Stomach (tissue), 9 donors: ENCODE measurements around the gene MUC5B. TPM values are rescaled to one million over a fixed set of nuclear protein-coding genes. Genes with fewer than 3 reads are reported as not detected.

Source experiments
- DNase-seq, 2 donors: peaks; one replicate each; pipeline versions ENCODE4 v3.0.0 to v3.0.0-alpha.2; 2013 to 2019
- H3K27ac ChIP-seq, 5 donors: fragments of 200-600 bp in 4 of 5; sonication (generic) in 4 of 5; one replicate each; pipeline ENCODE4 v1.5.1; 2013 to 2019; ENCODE audit warnings: mild to moderate bottlenecking in 1 of 5, moderate library complexity in 1 of 5
- H3K27me3 ChIP-seq, 3 donors: fragments of 200-600 bp; sonication (generic); one replicate each; pipeline ENCODE4 v1.5.1; 2017 to 2019; ENCODE audit warnings: mixed run types in 1 of 3
- H3K36me3 ChIP-seq, 4 donors: fragments of 200-600 bp; sonication (generic); 1 replicate in 3 of 4; 2 replicates in 1 of 4; pipeline ENCODE4 v1.5.1; 2016 to 2019
- H3K4me1 ChIP-seq, 4 donors: fragments of 200-600 bp; sonication (generic); one replicate each; pipeline ENCODE4 v1.5.1; 2016 to 2019
- H3K4me3 ChIP-seq, 4 donors: fragments of 200-600 bp; sonication (generic) in 3 of 4; one replicate each; pipeline ENCODE4 v1.5.1; 2016 to 2019; ENCODE audit warnings: mild to moderate bottlenecking in 1 of 4
- H3K9me3 ChIP-seq, 4 donors: fragments of 200-600 bp; sonication (generic); one replicate each; pipeline ENCODE4 v1.5.1; 2016 to 2019
- EP300 ChIP-seq: sonication (generic); formaldehyde crosslinking; IDR thresholded peaks from one replicate; pipeline ENCODE4 v1.6.1; 2017; ENCODE audit warnings: antibody characterized with exemption
- POLR2A ChIP-seq, 4 donors: fragments of 450-650 bp; IDR thresholded peaks; one replicate each; pipeline ENCODE4 v1.6.1; 2016; ENCODE audit warnings: antibody characterized with exemption in 4 of 4, control low read depth in 2 of 4, mild to moderate bottlenecking in 1 of 4, moderate library complexity in 1 of 4
- POLR2AphosphoS5 ChIP-seq, 3 donors: sonication (generic); formaldehyde crosslinking; IDR thresholded peaks; one replicate each; pipeline ENCODE4 v1.6.1; 2016; ENCODE audit warnings: antibody characterized with exemption in 3 of 3
- WGBS, 5 donors: extraction: QIAGEN DNeasy Blood & Tissue Kit in 3 of 5; methylation state at CpG; one replicate each; pipeline versions ENCODE4 v1.1.5 to v1.1.7; 2013 to 2018; 5-methylcytosine and 5-hydroxymethylcytosine counted together
- intact Hi-C: fragments of 100-400 bp; cut with DNase I; formaldehyde crosslinking; loops from one replicate; pipeline ENCODE4 v1.15.1; 2023; ENCODE audit warnings: low total_unique reads
- polyA plus RNA-seq, 3 donors: library from polyadenylated mRNA; stranded (reverse); fragments of 200-250 nt; gene quantifications; one replicate each; pipeline ENCODE4 v1.2.3, GENCODE V29; 2013
- total RNA-seq, 5 donors: library from RNA; depleted of rRNA; stranded (reverse); fragments of >200 nt; gene quantifications; one replicate each; pipeline versions ENCODE4 v1.1.0 to v1.2.3, GENCODE V29; 2014 to 2016
- TF ChIP-seq, protein P1 (sequence below), 7 experiments: fragments of 450-650 bp in 4 of 7; fragments of 200-600 bp in 3 of 7; sonication (generic) in 3 of 7; IDR thresholded peaks; one replicate each; pipeline ENCODE4 v1.5.1; 2016 to 2019; ENCODE audit warnings: antibody characterized with exemption in 7 of 7, control low read depth in 2 of 7, mild to moderate bottlenecking in 1 of 7
- donor health status: healthy with polysubstance abuse.
- donor health status: Bipolar disorder and iron deficiency.
- donor health status: healthy.

MUC5B gene
- total and polyA plus RNA-seq, 8 donors: under 0.01 to 516 (median 6.6) TPM

DNA sequence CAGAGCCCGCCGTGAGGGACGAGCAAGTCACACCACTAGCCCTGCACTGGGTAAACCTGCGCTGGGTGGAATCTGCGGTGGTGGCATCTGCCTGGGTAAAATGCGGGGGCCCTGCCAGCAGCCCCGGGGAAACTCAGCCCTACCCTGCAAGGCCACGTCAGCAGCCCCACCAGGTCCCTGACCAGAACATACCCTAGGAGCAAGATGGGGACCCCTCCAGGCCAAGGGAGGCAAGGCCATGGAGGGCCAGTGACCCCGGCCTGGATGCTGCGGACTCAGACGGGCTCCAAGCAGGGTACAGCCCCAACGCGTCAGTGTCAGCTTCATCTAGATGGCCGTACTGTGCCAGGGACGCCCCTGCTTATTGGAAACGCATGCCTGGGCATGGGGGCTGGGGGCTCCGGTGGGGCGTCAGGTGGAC is 60.2 kb downstream of the MUC5B start:
- DNase-seq: no peak
- Histone ChIP-seq H3K27ac (no peak overlapping the region), H3K27me3 (no peaks in the 10 kb centered on the region), H3K9me3 (no peaks in the 10 kb centered on the region), H3K36me3 (peaks cover 61 to 95% (median 92%) of the 10 kb centered on the region in 4 donors), H3K4me3 (no peak overlapping the region), H3K4me1 (peaks cover 0 to 5% (median 0%) of the 10 kb centered on the region in 4 donors)
- TF ChIP-seq, protein P1, sequence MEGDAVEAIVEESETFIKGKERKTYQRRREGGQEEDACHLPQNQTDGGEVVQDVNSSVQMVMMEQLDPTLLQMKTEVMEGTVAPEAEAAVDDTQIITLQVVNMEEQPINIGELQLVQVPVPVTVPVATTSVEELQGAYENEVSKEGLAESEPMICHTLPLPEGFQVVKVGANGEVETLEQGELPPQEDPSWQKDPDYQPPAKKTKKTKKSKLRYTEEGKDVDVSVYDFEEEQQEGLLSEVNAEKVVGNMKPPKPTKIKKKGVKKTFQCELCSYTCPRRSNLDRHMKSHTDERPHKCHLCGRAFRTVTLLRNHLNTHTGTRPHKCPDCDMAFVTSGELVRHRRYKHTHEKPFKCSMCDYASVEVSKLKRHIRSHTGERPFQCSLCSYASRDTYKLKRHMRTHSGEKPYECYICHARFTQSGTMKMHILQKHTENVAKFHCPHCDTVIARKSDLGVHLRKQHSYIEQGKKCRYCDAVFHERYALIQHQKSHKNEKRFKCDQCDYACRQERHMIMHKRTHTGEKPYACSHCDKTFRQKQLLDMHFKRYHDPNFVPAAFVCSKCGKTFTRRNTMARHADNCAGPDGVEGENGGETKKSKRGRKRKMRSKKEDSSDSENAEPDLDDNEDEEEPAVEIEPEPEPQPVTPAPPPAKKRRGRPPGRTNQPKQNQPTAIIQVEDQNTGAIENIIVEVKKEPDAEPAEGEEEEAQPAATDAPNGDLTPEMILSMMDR (IDR thresholded peaks at IDR 0.05): no peak
- TF ChIP-seq POLR2AphosphoS5 (IDR thresholded peaks at IDR 0.05) (no peak), POLR2A (IDR thresholded peaks at IDR 0.05) (no peak), EP300 (no peak)
- intact Hi-C loops: no loop called here
- 89 to 95% (median 95%) methylated on average over 15 to 18 of the region's 18 CpGs for WGBS, 5 donors

DNA sequence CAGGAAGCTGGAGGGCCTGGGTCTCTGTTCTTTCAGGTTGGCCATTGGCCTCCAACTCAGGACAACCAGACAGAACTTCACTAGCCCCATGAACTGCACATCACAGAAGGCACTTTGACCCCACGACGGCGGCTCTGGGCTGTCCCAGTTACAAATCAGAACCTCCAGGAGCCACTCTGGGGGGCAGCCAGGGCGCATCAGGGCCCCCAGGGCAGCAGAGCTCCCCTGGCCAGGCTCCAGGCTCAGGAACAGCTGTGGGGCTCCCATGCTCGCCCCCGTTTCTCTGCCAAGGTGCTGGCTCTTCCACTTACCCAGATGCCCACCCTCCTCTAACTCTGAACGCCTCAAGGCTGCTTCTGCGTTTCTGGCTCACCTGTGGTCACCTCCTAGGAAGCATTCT is 61.0 kb downstream of the MUC5B start:
- 84 to 96% (median 88%) methylated on average over 8 of the region's 8 CpGs for WGBS, 5 donors
- no peak for TF ChIP-seq EP300
- TF ChIP-seq POLR2AphosphoS5 (IDR thresholded peaks at IDR 0.05): no peak
- TF ChIP-seq, protein P1 (IDR thresholded peaks at IDR 0.05): no peak
- TF ChIP-seq POLR2A (IDR thresholded peaks at IDR 0.05): no peak
- no peaks in the 10 kb centered on the region for H3K9me3 ChIP-seq
- H3K27ac ChIP-seq: no peak overlapping the region
- intact Hi-C loops: no loop called here
- H3K27me3 ChIP-seq: no peaks in the 10 kb centered on the region
- H3K4me3 ChIP-seq: no peak overlapping the region
- peaks cover 69 to 95% (median 93%) of the 10 kb centered on the region in 4 donors for H3K36me3 ChIP-seq
- peaks cover 0 to 5% (median 0%) of the 10 kb centered on the region in 4 donors for H3K4me1 ChIP-seq
- no peak for DNase-seq

DNA sequence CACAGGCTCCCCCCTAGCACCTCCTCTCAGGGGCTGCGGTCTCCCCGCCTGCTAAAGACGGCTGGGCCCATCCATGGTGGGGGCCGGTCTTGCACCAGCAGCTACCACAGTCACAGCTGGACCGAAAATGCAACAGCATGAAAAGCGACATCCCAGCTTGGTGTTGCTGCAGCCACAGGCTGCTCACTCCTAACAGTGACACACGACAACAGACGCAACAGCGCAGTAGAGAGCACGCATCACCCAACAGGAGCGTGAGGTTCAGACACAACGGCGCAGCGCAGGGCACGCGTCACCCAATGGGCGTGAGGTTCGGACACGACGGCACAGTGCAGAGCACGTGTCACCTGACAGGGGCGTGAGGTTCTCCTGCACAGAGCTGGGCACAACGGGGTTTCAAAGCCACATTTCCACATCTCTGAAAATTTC is 62.5 kb downstream of the MUC5B start:
- peaks cover 76 to 95% (median 93%) of the 10 kb centered on the region in 4 donors for H3K36me3 ChIP-seq
- no peaks in the 10 kb centered on the region for H3K9me3 ChIP-seq
- no peak overlapping the region for H3K27ac ChIP-seq
- peaks cover 0 to 5% (median 0%) of the 10 kb centered on the region in 4 donors for H3K4me1 ChIP-seq
- DNase-seq: no peak
- intact Hi-C loops: no loop called here
- H3K27me3 ChIP-seq: no peaks in the 10 kb centered on the region
- TF ChIP-seq POLR2A (IDR thresholded peaks at IDR 0.05) (no peak), POLR2AphosphoS5 (IDR thresholded peaks at IDR 0.05) (no peak), EP300 (no peak)
- TF ChIP-seq, protein P1 (IDR thresholded peaks at IDR 0.05): no peak
- H3K4me3 ChIP-seq: no peak overlapping the region
- 93 to 96% (median 95%) methylated on average over 20 to 23 of the region's 23 CpGs for WGBS, 5 donors

DNA sequence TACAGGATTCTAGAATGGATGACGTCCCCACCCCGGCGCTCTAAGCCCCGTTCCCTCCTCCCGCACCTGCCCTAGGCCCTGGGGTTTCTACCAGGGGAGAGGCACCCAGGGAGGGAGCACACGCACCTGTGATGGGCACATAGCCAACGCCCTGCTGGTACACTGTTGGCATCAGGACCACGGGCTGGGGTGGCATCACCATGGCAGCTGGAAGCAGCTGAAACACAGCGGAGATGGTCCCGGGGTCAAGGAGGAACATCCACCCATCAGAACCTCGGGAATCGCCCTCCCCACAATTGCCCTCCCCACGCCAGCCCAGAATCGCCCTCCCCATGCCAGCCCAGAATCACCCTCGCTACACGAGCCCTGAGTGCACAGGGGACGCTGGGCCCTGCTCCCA is 63.0 kb downstream of the MUC5B start:
- WGBS, 5 donors: 84 to 92% (median 87%) methylated on average over 17 of the region's 17 CpGs
- Histone ChIP-seq H3K27ac (no peak overlapping the region), H3K4me3 (no peak overlapping the region), H3K4me1 (peaks cover 0 to 5% (median 0%) of the 10 kb centered on the region in 4 donors), H3K36me3 (peaks cover 75 to 95% (median 93%) of the 10 kb centered on the region in 4 donors), H3K27me3 (no peaks in the 10 kb centered on the region), H3K9me3 (no peaks in the 10 kb centered on the region)
- no peak for DNase-seq
- intact Hi-C loops: no loop called here
- TF ChIP-seq, protein P1 (IDR thresholded peaks at IDR 0.05): no peak
- no peak for TF ChIP-seq POLR2A (IDR thresholded peaks at IDR 0.05)
- TF ChIP-seq POLR2AphosphoS5 (IDR thresholded peaks at IDR 0.05): no peak
- TF ChIP-seq EP300: no peak
